ENCODE results near the gene PLPPR1.

The PLPPR1 gene

GRCh38 chr9:101342595-101342994 lies 314.1 kb downstream of the PLPPR1 start:
- H3K27ac ChIP-seq (ENCODE audit: low read depth, low read length): no peak overlapping the region
- no peaks in the 10 kb centered on the region for H3K9me2 ChIP-seq (replicated peaks; ENCODE audit: insufficient read depth, low read length)
- no peak overlapping the region for H2AFZ ChIP-seq (ENCODE audit: low read depth, low read length, severe bottlenecking)
- H3K4me2 ChIP-seq (ENCODE audit: low read depth, low read length, poor library complexity, severe bottlenecking): no peak overlapping the region
- H3K9ac ChIP-seq (ENCODE audit: low read length): no peak overlapping the region
- no peaks in the 10 kb centered on the region for H3K79me2 ChIP-seq (ENCODE audit: insufficient read depth, low read length)
- H3K4me3 ChIP-seq (ENCODE audit: insufficient read depth, low read length, poor library complexity, severe bottlenecking): no peak overlapping the region
- TF ChIP-seq EZH2phosphoT487 (conservative IDR thresholded peaks at IDR 0.05; ENCODE audit: low read length) (no peak), CTCF (IDR thresholded peaks at IDR 0.05; ENCODE audit: insufficient read depth, low read length, poor library complexity, severe bottlenecking) (no peak)
- no peaks in the 10 kb centered on the region for H4K20me1 ChIP-seq (ENCODE audit: low read depth, low read length)
- no peaks in the 10 kb centered on the region for H3K9me3 ChIP-seq (ENCODE audit: insufficient read depth, low read length)
- H3K36me3 ChIP-seq (ENCODE audit: low read length): no peaks in the 10 kb centered on the region
- H3K27me3 ChIP-seq (ENCODE audit: low read length): no peaks in the 10 kb centered on the region
- H3F3A ChIP-seq (ENCODE audit: insufficient read depth): no peaks in the 10 kb centered on the region

GRCh38 chr9:101350285-101350684 lies 321.8 kb downstream of the PLPPR1 start:
- TF ChIP-seq EZH2phosphoT487 (conservative IDR thresholded peaks at IDR 0.05; ENCODE audit: low read length): no peak
- no peak for TF ChIP-seq CTCF (IDR thresholded peaks at IDR 0.05; ENCODE audit: insufficient read depth, low read length, poor library complexity, severe bottlenecking)
- H3K36me3 ChIP-seq (ENCODE audit: low read length): no peaks in the 10 kb centered on the region
- no peaks in the 10 kb centered on the region for H4K20me1 ChIP-seq (ENCODE audit: low read depth, low read length)
- H3K4me2 ChIP-seq (ENCODE audit: low read depth, low read length, poor library complexity, severe bottlenecking): no peak overlapping the region
- no peaks in the 10 kb centered on the region for H3K9me2 ChIP-seq (replicated peaks; ENCODE audit: insufficient read depth, low read length)
- H3F3A ChIP-seq (ENCODE audit: insufficient read depth): no peaks in the 10 kb centered on the region
- no peak overlapping the region for H3K9ac ChIP-seq (ENCODE audit: low read length)
- H3K27me3 ChIP-seq (ENCODE audit: low read length): no peaks in the 10 kb centered on the region
- H3K4me3 ChIP-seq (ENCODE audit: insufficient read depth, low read length, poor library complexity, severe bottlenecking): no peak overlapping the region
- no peak overlapping the region for H2AFZ ChIP-seq (ENCODE audit: low read depth, low read length, severe bottlenecking)
- no peak overlapping the region for H3K27ac ChIP-seq (ENCODE audit: low read depth, low read length)
- H3K9me3 ChIP-seq (ENCODE audit: insufficient read depth, low read length): no peaks in the 10 kb centered on the region
- no peaks in the 10 kb centered on the region for H3K79me2 ChIP-seq (ENCODE audit: insufficient read depth, low read length)

- no peak overlapping the region for H3K27ac ChIP-seq (ENCODE audit: low read depth, low read length)
- no peaks in the 10 kb centered on the region for H4K20me1 ChIP-seq (ENCODE audit: low read depth, low read length)
- no peaks in the 10 kb centered on the region for H3K27me3 ChIP-seq (ENCODE audit: low read length)
- no peaks in the 10 kb centered on the region for H3K9me2 ChIP-seq (replicated peaks; ENCODE audit: insufficient read depth, low read length)
- H2AFZ ChIP-seq (ENCODE audit: low read depth, low read length, severe bottlenecking): no peak overlapping the region
- H3K4me2 ChIP-seq (ENCODE audit: low read depth, low read length, poor library complexity, severe bottlenecking): no peak overlapping the region
- H3K36me3 ChIP-seq (ENCODE audit: low read length): no peaks in the 10 kb centered on the region
- H3K79me2 ChIP-seq (ENCODE audit: insufficient read depth, low read length): no peaks in the 10 kb centered on the region
- no peak for TF ChIP-seq EZH2phosphoT487 (conservative IDR thresholded peaks at IDR 0.05; ENCODE audit: low read length)
- TF ChIP-seq CTCF (IDR thresholded peaks at IDR 0.05; ENCODE audit: insufficient read depth, low read length, poor library complexity, severe bottlenecking): no peak
- H3K4me3 ChIP-seq (ENCODE audit: insufficient read depth, low read length, poor library complexity, severe bottlenecking): no peak overlapping the region
- H3K9me3 ChIP-seq (ENCODE audit: insufficient read depth, low read length): no peaks in the 10 kb centered on the region
- H3K9ac ChIP-seq (ENCODE audit: low read length): no peak overlapping the region
- H3F3A ChIP-seq (ENCODE audit: insufficient read depth): no peaks in the 10 kb centered on the region
These were observed 324.5 kb downstream of the PLPPR1 start for GRCh38 chr9:101352892-101353463.

Measured in SU-DHL-6 (cell line).